ENCODE results near the gene NFU1. TPM values are rescaled to one million over a fixed set of nuclear protein-coding genes. Genes with fewer than 3 reads are reported as not detected.
A peak's percentile ranks its signal among the peaks of the same experiment; 100 is the strongest.

NFU1 gene
- total RNA-seq, 1 experiment from 2014 or later: 35.1 TPM

DNA sequence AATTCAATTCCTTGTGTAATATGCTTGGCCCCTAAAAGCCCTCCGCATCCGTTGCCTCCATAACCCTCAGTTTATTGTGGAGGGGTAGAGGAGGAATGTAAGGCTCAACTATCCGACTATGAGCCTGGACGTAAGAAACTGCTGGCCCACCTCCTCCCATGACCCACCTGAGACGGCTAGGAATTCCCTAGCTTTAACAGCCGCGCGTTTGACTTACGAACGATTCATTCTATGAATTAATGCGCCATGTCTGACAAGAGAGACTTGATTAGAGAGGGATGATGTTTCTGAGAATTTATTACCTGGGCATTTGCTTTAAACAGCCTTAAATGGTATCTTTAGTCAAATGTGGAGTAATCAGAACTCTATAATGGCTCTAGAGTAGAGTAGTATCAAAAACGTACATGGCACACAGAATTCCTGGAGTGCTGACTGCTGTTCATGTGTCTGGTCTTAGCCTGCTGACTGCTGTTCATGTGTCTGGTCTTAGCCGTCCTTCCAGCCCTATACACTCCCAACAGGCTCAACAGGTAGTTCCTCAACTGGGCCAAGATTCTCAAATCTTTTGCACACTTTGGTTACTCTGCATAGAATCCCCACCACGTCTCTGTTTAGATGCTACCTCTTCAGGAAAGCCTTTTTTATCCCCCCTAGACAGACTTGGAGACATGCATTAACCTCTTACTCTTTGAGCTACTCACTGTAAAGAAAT is 49.3 kb downstream of the NFU1 start:
- H3K27me3 ChIP-seq (ENCODE audit: insufficient read depth, low read depth): no peaks in the 10 kb centered on the region
- H3K4me3 ChIP-seq: peak overlapping the region; percentile 90
- H3K79me2 ChIP-seq (ENCODE audit: low read depth): peaks cover 40% of the 10 kb centered on the region
- H3K4me2 ChIP-seq: peak overlapping the region; percentile 87
- TSS peak; percentile 82 for BruUV-seq (replicated peaks)
- peaks cover 6% of the 10 kb centered on the region; the same call in 1 of the 2 replicates for H3F3A ChIP-seq (ENCODE audit: insufficient read depth, low read depth)
- peaks cover 4% of the 10 kb centered on the region for H3K36me3 ChIP-seq (ENCODE audit: low read depth)
- H3K4me1 ChIP-seq (replicated peaks; ENCODE audit: insufficient read depth): peaks cover 34% of the 10 kb centered on the region
- POLR2A ChIA-PET (ENCODE audit: unreplicated experiment): no interaction called here
- CTCF ChIA-PET: no interaction called here
- TF ChIP-seq, protein P1, sequence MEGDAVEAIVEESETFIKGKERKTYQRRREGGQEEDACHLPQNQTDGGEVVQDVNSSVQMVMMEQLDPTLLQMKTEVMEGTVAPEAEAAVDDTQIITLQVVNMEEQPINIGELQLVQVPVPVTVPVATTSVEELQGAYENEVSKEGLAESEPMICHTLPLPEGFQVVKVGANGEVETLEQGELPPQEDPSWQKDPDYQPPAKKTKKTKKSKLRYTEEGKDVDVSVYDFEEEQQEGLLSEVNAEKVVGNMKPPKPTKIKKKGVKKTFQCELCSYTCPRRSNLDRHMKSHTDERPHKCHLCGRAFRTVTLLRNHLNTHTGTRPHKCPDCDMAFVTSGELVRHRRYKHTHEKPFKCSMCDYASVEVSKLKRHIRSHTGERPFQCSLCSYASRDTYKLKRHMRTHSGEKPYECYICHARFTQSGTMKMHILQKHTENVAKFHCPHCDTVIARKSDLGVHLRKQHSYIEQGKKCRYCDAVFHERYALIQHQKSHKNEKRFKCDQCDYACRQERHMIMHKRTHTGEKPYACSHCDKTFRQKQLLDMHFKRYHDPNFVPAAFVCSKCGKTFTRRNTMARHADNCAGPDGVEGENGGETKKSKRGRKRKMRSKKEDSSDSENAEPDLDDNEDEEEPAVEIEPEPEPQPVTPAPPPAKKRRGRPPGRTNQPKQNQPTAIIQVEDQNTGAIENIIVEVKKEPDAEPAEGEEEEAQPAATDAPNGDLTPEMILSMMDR (conservative IDR thresholded peaks at IDR 0.05): no peak
- TF ChIP-seq EZH2 (IDR thresholded peaks at IDR 0.05; ENCODE audit: low read depth): no peak
- intact Hi-C loops (cut with micrococcal nuclease; ENCODE audit: unreplicated experiment): loop anchor here (5.0 kb wide), 2 partner anchors 254 to 324 kb away; partner anchors contain the start of gene AAK1
- H3K27ac ChIP-seq: peak overlapping the region; percentile 76
- peaks cover 2% of the 10 kb centered on the region; the same call in 1 of the 2 replicates for H4K20me1 ChIP-seq (ENCODE audit: insufficient read depth)
- no peaks in the 10 kb centered on the region for H3K9me3 ChIP-seq (ENCODE audit: insufficient read depth, low read depth)
- H2AFZ ChIP-seq: peak overlapping the region; percentile 85
- H3K9me2 ChIP-seq (ENCODE audit: insufficient read depth): no peaks in the 10 kb centered on the region
- DNase-seq: no peak

DNA sequence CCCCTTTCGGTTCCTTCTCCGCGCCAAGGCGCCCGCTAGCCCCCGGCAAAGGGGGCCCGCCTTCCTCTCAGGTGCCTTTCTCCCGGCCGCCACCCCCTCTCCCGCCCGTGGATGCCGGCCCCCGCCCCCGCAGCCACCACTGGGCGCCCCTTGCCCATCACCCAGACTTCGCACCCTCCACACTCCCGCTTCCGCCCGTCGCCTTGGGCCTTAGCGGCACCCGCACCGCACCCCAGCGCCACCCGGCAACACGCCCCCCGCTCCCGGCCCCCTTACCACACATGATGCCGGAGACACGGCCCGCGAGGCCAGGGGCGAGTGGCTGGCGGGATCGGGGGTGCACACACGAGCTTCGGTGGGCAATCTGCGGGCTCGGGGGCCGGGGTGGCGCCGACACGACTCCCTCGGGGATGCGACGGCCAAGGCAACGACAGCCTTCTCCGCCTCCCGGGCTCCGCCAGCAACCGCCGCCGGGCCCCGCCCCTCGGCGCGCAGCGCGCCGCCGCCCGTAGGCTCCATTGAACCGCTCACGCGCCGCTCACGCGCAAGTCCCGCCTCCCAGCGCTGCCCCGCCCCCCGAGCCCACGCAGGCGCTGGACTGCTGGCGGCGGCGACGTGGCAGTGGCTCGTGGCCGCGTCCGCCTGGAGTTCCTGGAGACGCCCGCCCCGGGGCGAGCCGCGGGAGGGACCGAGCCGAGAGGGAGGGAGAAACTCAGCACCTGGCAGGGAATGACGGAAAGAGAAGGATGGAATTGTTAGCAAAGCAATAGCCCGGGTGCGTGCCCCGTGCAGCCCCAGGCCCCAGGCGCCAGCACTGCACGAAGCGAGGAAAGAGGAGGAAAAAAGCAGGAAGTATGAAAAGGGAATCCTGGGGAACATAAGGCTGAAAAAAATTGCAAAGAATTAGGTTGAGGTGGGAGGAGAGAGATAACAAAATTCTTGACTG is 50.2 kb downstream of the NFU1 start, which contains the start of gene GFPT1:
Gene GFPT1 (minus strand): TSS at position 439 of the 946 bp plus-strand sequence. CDS start 156 bp downstream, at position 283.
- DNase-seq: peak; percentile 83 to 96
- Histone ChIP-seq H3K36me3 (ENCODE audit: low read depth) (peaks cover 8% of the 10 kb centered on the region), H3K4me2 (peak within 1 kb of the TSS; percentile 99), H2AFZ (peak within 1 kb of the TSS; percentile 86), H3K4me1 (replicated peaks; ENCODE audit: insufficient read depth) (peaks cover 42% of the 10 kb centered on the region), H3K79me2 (ENCODE audit: low read depth) (peaks cover 49% of the 10 kb centered on the region), H3K9me3 (ENCODE audit: insufficient read depth, low read depth) (no peaks in the 10 kb centered on the region), H3K27me3 (ENCODE audit: insufficient read depth, low read depth) (no peaks in the 10 kb centered on the region), H3F3A (ENCODE audit: insufficient read depth, low read depth) (peaks cover 6% of the 10 kb centered on the region; the same call in 1 of the 2 replicates), H3K4me3 (peak within 1 kb of the TSS; percentile 90), H3K27ac (peak within 1 kb of the TSS; percentile 76), H3K9me2 (ENCODE audit: insufficient read depth) (no peaks in the 10 kb centered on the region), H4K20me1 (ENCODE audit: insufficient read depth) (peaks cover 11% of the 10 kb centered on the region; the same call in 1 of the 2 replicates)
- POLR2A ChIA-PET (ENCODE audit: unreplicated experiment): interaction anchor here (0.5 kb wide), 1 partner anchor 50 kb away, joined by 7 read pairs; the partner anchor contains the start of gene NFU1
- CTCF ChIA-PET: interaction anchor here (0.6 kb wide), 1 partner anchor 15 kb away, joined by 10 read pairs; no protein-coding TSS in a partner anchor
- no peak for TF ChIP-seq EZH2 (IDR thresholded peaks at IDR 0.05; ENCODE audit: low read depth)
- TF ChIP-seq, protein P1 (conservative IDR thresholded peaks at IDR 0.05): no peak
- intact Hi-C loops (cut with micrococcal nuclease; ENCODE audit: unreplicated experiment): loop anchor here (5.0 kb wide), 2 partner anchors 255 to 325 kb away; partner anchors contain the start of gene AAK1
- BruUV-seq (replicated peaks): no TSS peak

DNA sequence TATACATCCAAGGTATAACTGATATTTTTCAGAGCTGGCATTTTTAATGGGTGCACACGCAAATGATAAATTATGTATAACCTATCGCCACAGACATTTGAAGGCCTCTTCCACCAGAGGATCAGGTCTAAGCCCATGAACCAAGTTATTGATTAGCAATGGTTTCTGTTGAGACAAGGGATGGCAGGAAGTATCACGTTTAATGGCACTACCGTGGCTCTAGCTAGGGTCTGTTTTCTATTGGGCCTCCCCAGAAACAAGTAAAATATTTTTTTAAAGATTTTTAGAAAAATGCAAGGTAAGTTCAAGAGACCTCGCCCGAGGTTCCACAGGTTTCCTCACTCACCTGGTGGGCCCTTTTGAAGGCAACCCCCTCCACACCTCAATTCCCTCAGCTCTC is 50.9 kb downstream of the NFU1 start:
- no TSS peak for BruUV-seq (replicated peaks)
- Histone ChIP-seq H3K4me1 (replicated peaks; ENCODE audit: insufficient read depth) (peaks cover 49% of the 10 kb centered on the region), H4K20me1 (ENCODE audit: insufficient read depth) (peaks cover 18% of the 10 kb centered on the region; the same call in 1 of the 2 replicates), H3K79me2 (ENCODE audit: low read depth) (peaks cover 56% of the 10 kb centered on the region), H3K27me3 (ENCODE audit: insufficient read depth, low read depth) (no peaks in the 10 kb centered on the region), H3K36me3 (ENCODE audit: low read depth) (peaks cover 8% of the 10 kb centered on the region), H3K4me3 (peak overlapping the region; percentile 90), H3K9me3 (ENCODE audit: insufficient read depth, low read depth) (no peaks in the 10 kb centered on the region), H2AFZ (peak overlapping the region; percentile 86), H3K9me2 (ENCODE audit: insufficient read depth) (no peaks in the 10 kb centered on the region), H3K27ac (peak overlapping the region; percentile 76), H3F3A (ENCODE audit: insufficient read depth, low read depth) (peaks cover 6% of the 10 kb centered on the region), H3K4me2 (peak overlapping the region; percentile 99)
- no peak for DNase-seq
- no peak for TF ChIP-seq EZH2 (IDR thresholded peaks at IDR 0.05; ENCODE audit: low read depth)
- TF ChIP-seq, protein P1 (conservative IDR thresholded peaks at IDR 0.05): no peak
- ChIA-PET POLR2A (ENCODE audit: unreplicated experiment) (interaction anchor here (0.5 kb wide), 1 partner anchor 51 kb away, joined by 7 read pairs; the partner anchor contains the start of gene NFU1), CTCF (interaction anchor here (0.6 kb wide), 1 partner anchor 14 kb away, joined by 10 read pairs; no protein-coding TSS in a partner anchor)
- intact Hi-C loops (cut with micrococcal nuclease; ENCODE audit: unreplicated experiment): loop anchor here (5.0 kb wide), 2 partner anchors 256 to 326 kb away; partner anchors contain the start of gene AAK1

Data from PC-9 (cell line).